ENCODE data around the gene UBALD2.
"Not testable (repeated sequence)": the region's sequence is repeated elsewhere in the genome, so short reads cannot be mapped to it uniquely, and the experiment has no call there.

The UBALD2 gene

DNA sequence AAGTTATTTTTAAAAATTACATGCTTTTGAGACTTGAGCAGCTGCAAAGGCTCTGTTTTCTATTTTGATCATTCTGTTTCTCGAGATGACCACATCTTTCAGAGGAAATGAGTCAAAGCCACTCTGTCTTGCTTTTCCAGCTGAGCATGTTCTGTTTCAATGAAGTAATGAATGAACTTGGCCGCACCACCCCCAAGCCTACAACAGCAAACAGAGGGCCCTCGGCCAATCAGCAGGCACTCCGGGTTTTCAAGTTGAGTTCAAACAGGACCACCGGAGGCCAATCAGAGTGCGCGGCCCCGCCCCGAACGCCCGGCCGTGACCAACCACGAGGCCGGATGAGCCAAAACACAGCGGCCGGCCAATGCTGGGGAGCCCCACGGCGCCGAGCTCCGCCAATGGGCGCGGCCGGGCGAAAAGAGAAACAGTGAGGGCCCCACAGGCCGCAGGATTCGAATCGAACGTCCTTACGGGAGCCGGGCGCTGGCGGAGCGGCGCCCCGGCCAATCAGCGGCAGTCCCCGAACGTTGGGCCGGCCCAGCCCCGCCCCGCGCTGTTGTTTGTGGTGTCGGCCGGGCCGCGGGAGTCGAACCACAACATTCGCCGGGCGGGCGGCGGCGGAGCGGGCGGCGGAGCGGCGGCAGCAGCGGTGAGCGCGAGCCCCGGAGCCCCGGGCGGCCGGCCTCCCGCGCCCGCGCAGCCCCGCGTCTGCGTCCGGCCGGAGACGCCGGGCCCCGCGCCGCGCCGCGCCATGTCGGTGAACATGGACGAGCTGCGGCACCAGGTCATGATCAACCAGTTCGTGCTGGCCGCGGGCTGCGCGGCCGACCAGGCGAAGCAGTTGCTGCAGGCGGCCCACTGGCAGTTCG is at the start of gene UBALD2:
Gene UBALD2, plus strand, starts transcription at position 594 of the 869 bp plus-strand sequence. Its CDS starts 158 bp downstream, at position 752.
- H3K27me3 ChIP-seq (ENCODE audit: control insufficient read depth in 1 of 2, insufficient read depth in 2 of 2, low read length in 2 of 2): no peaks in the 10 kb centered on the region
- peak within 1 kb of the TSS; percentile 89 for H3K27ac ChIP-seq (ENCODE audit: low read depth, low read length)
- H3K9me3 ChIP-seq (ENCODE audit: low read length): no peaks in the 10 kb centered on the region
- H3K4me1 ChIP-seq (ENCODE audit: insufficient read depth, low read length): peaks cover 33% of the 10 kb centered on the region
- H3K4me3 ChIP-seq (ENCODE audit: low read depth in 1 of 2, low read length in 2 of 2): peak within 1 kb of the TSS; percentile 60 to 94
- no peaks in the 10 kb centered on the region for H3K36me3 ChIP-seq (ENCODE audit: insufficient read depth, low read length)
- peak within 1 kb of the TSS; percentile 65 for H3K9ac ChIP-seq (ENCODE audit: low read length)

- Histone ChIP-seq H3K27ac (ENCODE audit: low read depth, low read length) (no peak overlapping the region), H3K4me1 (ENCODE audit: insufficient read depth, low read length) (no peaks in the 10 kb centered on the region), H3K4me3 (ENCODE audit: low read depth in 1 of 2, low read length in 2 of 2) (no peak overlapping the region), H3K9me3 (ENCODE audit: low read length) (no peaks in the 10 kb centered on the region), H3K9ac (ENCODE audit: low read length) (no peak overlapping the region), H3K36me3 (ENCODE audit: insufficient read depth, low read length) (no peaks in the 10 kb centered on the region), H3K27me3 (ENCODE audit: control insufficient read depth in 1 of 2, insufficient read depth in 2 of 2, low read length in 2 of 2) (no peaks in the 10 kb centered on the region)
Measured at GRCh38 chr17:76217081-76217480, 48.1 kb upstream of the UBALD2 start.

DNA sequence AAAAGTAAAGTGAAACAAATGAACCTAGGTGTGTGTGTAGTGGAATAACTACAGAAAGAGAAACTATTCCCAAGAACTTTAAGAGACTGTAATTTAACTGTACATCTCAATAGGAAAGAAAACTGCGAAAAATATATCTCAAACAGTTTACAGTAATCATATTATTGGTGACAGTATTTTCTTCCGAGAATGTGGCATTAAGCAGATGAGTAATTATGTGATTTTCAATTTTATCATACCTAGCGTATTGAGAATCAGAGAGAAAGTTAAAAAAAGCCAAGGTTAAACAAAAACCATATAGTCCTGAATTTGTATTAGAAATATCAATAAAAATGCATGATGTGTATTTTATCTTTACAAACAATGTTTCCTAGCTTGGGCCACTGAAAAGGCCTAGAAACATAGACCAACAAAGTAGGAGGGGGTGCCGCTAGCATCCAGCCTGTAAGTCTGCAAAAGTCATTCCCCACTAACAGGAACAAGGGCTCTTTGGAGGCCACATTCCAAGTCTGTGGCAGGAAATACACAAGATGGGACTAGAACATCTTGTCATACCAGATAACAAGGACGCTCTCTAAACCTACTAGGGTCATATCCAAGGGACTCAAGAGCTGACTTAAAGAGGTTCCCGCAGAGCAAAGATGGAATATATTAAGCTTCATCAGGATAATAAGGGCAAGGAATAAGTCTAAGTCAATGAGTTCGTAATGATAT is 45.3 kb upstream of the UBALD2 start:
- H3K27me3 ChIP-seq (ENCODE audit: control insufficient read depth in 1 of 2, insufficient read depth in 2 of 2, low read length in 2 of 2): no peaks in the 10 kb centered on the region
- no peak overlapping the region for H3K9ac ChIP-seq (ENCODE audit: low read length)
- no peak overlapping the region for H3K27ac ChIP-seq (ENCODE audit: low read depth, low read length)
- H3K4me3 ChIP-seq (ENCODE audit: low read depth in 1 of 2, low read length in 2 of 2): no peak overlapping the region
- no peaks in the 10 kb centered on the region for H3K4me1 ChIP-seq (ENCODE audit: insufficient read depth, low read length)
- no peaks in the 10 kb centered on the region for H3K9me3 ChIP-seq (ENCODE audit: low read length)
- H3K36me3 ChIP-seq (ENCODE audit: insufficient read depth, low read length): no peaks in the 10 kb centered on the region

DNA sequence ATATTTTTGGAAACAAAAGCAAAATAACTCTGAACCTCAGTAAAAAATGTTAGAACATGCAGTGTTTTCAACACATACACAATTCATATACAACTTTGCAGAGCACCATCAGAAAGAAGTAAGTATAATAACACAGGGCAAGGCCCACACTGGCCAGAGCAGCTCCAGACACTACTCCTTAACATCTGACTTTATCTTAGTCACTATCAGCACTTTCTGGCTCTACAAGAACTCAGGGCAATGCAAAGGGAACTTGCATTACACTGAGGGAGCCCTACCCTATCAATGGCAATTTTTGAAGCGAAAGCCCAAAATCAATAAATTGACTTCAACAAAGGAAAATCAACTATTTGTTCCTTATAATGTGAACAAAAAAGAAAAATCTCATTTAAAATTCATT is 41.3 kb upstream of the UBALD2 start:
- no peaks in the 10 kb centered on the region for H3K4me1 ChIP-seq (ENCODE audit: insufficient read depth, low read length)
- no peaks in the 10 kb centered on the region for H3K9me3 ChIP-seq (ENCODE audit: low read length)
- no peaks in the 10 kb centered on the region for H3K36me3 ChIP-seq (ENCODE audit: insufficient read depth, low read length)
- no peaks in the 10 kb centered on the region for H3K27me3 ChIP-seq (ENCODE audit: control insufficient read depth in 1 of 2, insufficient read depth in 2 of 2, low read length in 2 of 2)
- no peak overlapping the region for H3K27ac ChIP-seq (ENCODE audit: low read depth, low read length)
- no peak overlapping the region for H3K9ac ChIP-seq (ENCODE audit: low read length)
- H3K4me3 ChIP-seq (ENCODE audit: low read depth in 1 of 2, low read length in 2 of 2): no peak overlapping the region

DNA sequence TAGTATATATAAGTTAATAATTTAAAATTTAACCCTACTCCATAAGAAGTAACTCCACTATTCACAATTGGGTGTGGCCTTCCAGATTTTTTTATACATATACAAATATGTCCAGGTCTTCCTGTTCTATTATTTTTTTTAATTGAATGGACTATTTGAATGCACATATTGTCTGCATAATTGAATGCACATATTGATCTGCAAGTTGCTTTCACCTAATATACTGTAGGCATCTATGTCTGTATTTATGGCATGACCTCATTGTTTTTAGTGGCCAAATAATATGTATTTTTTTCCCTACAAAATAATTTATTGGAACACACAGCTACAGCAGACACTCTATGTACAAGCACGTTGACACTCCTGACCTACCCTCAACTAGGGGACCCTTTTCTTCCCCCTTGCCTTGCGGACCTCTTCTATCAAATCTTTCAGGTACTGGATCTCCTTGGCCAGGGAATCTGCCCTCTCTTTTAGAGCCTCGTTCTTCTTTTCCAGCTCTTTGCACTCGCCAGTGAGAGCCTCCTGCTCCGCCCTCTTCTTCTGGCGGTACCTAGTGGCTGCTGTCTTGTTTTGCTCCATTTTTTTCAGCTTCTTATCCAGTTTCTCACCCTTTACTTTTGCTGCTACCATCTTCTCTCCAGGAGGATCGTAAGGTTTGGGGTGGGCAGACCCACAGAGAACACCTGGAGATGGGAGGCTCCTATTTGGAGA is 39.6 kb upstream of the UBALD2 start:
- not testable (repeated sequence) for H3K27ac ChIP-seq (ENCODE audit: low read depth, low read length); H3K36me3 ChIP-seq (ENCODE audit: insufficient read depth, low read length); H3K4me1 ChIP-seq (ENCODE audit: insufficient read depth, low read length)

GRCh38 chr17:76226749-76227148 is 38.4 kb upstream of the UBALD2 start:
- not testable (repeated sequence) for H3K36me3 ChIP-seq (ENCODE audit: insufficient read depth, low read length); H3K27ac ChIP-seq (ENCODE audit: low read depth, low read length); H3K4me3 ChIP-seq (ENCODE audit: low read depth in 1 of 2, low read length in 2 of 2); H3K27me3 ChIP-seq (ENCODE audit: control insufficient read depth in 1 of 2, insufficient read depth in 2 of 2, low read length in 2 of 2); H3K9ac ChIP-seq (ENCODE audit: low read length); H3K4me1 ChIP-seq (ENCODE audit: insufficient read depth, low read length); H3K9me3 ChIP-seq (ENCODE audit: low read length)

More for the DNA sequence above, 39.6 kb upstream of the UBALD2 start:
- not testable (repeated sequence) for H3K9me3 ChIP-seq (ENCODE audit: low read length); H3K9ac ChIP-seq (ENCODE audit: low read length); H3K27me3 ChIP-seq (ENCODE audit: control insufficient read depth in 1 of 2, insufficient read depth in 2 of 2, low read length in 2 of 2); H3K4me3 ChIP-seq (ENCODE audit: low read depth in 1 of 2, low read length in 2 of 2)

GRCh38 chr17:76232342-76232741 is 32.8 kb upstream of the UBALD2 start:
- Histone ChIP-seq H3K36me3 (ENCODE audit: insufficient read depth, low read length) (no peaks in the 10 kb centered on the region), H3K27ac (ENCODE audit: low read depth, low read length) (no peak overlapping the region), H3K4me3 (ENCODE audit: low read depth in 1 of 2, low read length in 2 of 2) (no peak overlapping the region), H3K9ac (ENCODE audit: low read length) (no peak overlapping the region), H3K9me3 (ENCODE audit: low read length) (no peaks in the 10 kb centered on the region), H3K4me1 (ENCODE audit: insufficient read depth, low read length) (no peaks in the 10 kb centered on the region), H3K27me3 (ENCODE audit: control insufficient read depth in 1 of 2, insufficient read depth in 2 of 2, low read length in 2 of 2) (no peaks in the 10 kb centered on the region)

- Histone ChIP-seq H3K9me3 (ENCODE audit: low read length) (no peaks in the 10 kb centered on the region), H3K4me1 (ENCODE audit: insufficient read depth, low read length) (no peaks in the 10 kb centered on the region), H3K27me3 (ENCODE audit: control insufficient read depth in 1 of 2, insufficient read depth in 2 of 2, low read length in 2 of 2) (no peaks in the 10 kb centered on the region), H3K27ac (ENCODE audit: low read depth, low read length) (no peak overlapping the region), H3K4me3 (ENCODE audit: low read depth in 1 of 2, low read length in 2 of 2) (no peak overlapping the region), H3K36me3 (ENCODE audit: insufficient read depth, low read length) (no peaks in the 10 kb centered on the region), H3K9ac (ENCODE audit: low read length) (no peak overlapping the region)
Measured at GRCh38 chr17:76233588-76234353, 31.4 kb upstream of the UBALD2 start.

GRCh38 chr17:76234354-76234679 is 30.8 kb upstream of the UBALD2 start:
- Histone ChIP-seq H3K27ac (ENCODE audit: low read depth, low read length) (no peak overlapping the region), H3K27me3 (ENCODE audit: control insufficient read depth in 1 of 2, insufficient read depth in 2 of 2, low read length in 2 of 2) (no peaks in the 10 kb centered on the region), H3K9ac (ENCODE audit: low read length) (no peak overlapping the region), H3K36me3 (ENCODE audit: insufficient read depth, low read length) (no peaks in the 10 kb centered on the region), H3K4me3 (ENCODE audit: low read depth in 1 of 2, low read length in 2 of 2) (no peak overlapping the region), H3K4me1 (ENCODE audit: insufficient read depth, low read length) (no peaks in the 10 kb centered on the region), H3K9me3 (ENCODE audit: low read length) (no peaks in the 10 kb centered on the region)

DNA sequence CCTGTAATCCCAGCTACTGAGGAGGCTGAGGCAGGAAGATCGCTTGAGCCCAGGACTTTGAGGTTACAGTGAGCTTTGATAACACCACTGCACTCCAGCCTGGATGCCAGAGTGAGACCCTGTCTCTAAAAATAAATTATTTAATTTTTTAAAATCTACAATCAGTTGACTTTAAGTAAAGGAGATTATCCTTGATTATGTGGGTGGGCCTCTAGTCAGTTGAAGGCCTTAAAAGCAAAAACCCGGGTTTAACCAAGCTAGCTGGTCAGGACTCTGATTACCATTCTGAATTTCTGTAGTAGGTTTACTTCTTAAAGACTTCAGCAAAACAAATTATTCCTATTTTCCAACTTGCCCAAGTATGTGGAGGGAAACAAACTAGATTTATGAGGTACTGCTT is 29.3 kb upstream of the UBALD2 start:
- Histone ChIP-seq H3K36me3 (ENCODE audit: insufficient read depth, low read length) (no peaks in the 10 kb centered on the region), H3K27ac (ENCODE audit: low read depth, low read length) (no peak overlapping the region), H3K9ac (ENCODE audit: low read length) (no peak overlapping the region), H3K27me3 (ENCODE audit: control insufficient read depth in 1 of 2, insufficient read depth in 2 of 2, low read length in 2 of 2) (peaks cover 0 to 8% of the 10 kb centered on the region in 2 donors), H3K9me3 (ENCODE audit: low read length) (no peaks in the 10 kb centered on the region), H3K4me1 (ENCODE audit: insufficient read depth, low read length) (peaks cover 1% of the 10 kb centered on the region), H3K4me3 (ENCODE audit: low read depth in 1 of 2, low read length in 2 of 2) (no peak overlapping the region)

- H3K4me1 ChIP-seq (ENCODE audit: insufficient read depth, low read length): peaks cover 6% of the 10 kb centered on the region
- H3K9me3 ChIP-seq (ENCODE audit: low read length): no peaks in the 10 kb centered on the region
- no peak overlapping the region for H3K4me3 ChIP-seq (ENCODE audit: low read depth in 1 of 2, low read length in 2 of 2)
- no peak overlapping the region for H3K27ac ChIP-seq (ENCODE audit: low read depth, low read length)
- no peaks in the 10 kb centered on the region for H3K36me3 ChIP-seq (ENCODE audit: insufficient read depth, low read length)
- H3K27me3 ChIP-seq (ENCODE audit: control insufficient read depth in 1 of 2, insufficient read depth in 2 of 2, low read length in 2 of 2): peaks cover 1 to 11% of the 10 kb centered on the region in 2 donors
- no peak overlapping the region for H3K9ac ChIP-seq (ENCODE audit: low read length)
Measured at GRCh38 chr17:76236603-76237002, 28.5 kb upstream of the UBALD2 start.

All from muscle layer of colon (tissue), 2 donors.